Fibroblast of lung (primary cell): ENCODE measurements around the gene SIPA1. TPM values are rescaled to one million over a fixed set of nuclear protein-coding genes. Genes with fewer than 3 reads are reported as not detected.

Source experiments
- DNase-seq, 2 donors: peaks; one replicate each; pipeline versions ENCODE4 v3.0.0 to v3.0.0-alpha.2; 2010; ENCODE audit warnings: low read depth in 2 of 2
- H2AFZ ChIP-seq: 2 replicates; pipeline ENCODE4 v1.5.1; 2012; ENCODE audit warnings: low read length, control low read depth, inconsistent platforms
- H3K27ac ChIP-seq: 2 replicates; pipeline ENCODE4 v1.5.1; 2011; ENCODE audit warnings: low read length, control low read depth; ENCODE audit not compliant: insufficient read depth
- H3K27me3 ChIP-seq: 2 replicates; pipeline ENCODE4 v1.5.1; 2011; ENCODE audit warnings: mild to moderate bottlenecking, low read length; ENCODE audit not compliant: control insufficient read depth, insufficient read depth
- H3K36me3 ChIP-seq: 2 replicates; pipeline ENCODE4 v1.5.1; 2011; ENCODE audit warnings: low read length; ENCODE audit not compliant: control insufficient read depth, insufficient read depth
- H3K4me1 ChIP-seq: 2 replicates; pipeline ENCODE4 v1.5.1; 2011; ENCODE audit warnings: low read length; ENCODE audit not compliant: control insufficient read depth, insufficient read depth; ENCODE audit errors: extremely low read depth
- H3K4me2 ChIP-seq: 2 replicates; pipeline ENCODE4 v1.5.1; 2011; ENCODE audit warnings: low read length, control low read depth; ENCODE audit not compliant: insufficient read depth; ENCODE audit errors: extremely low read depth
- H3K4me3 ChIP-seq, 4 experiments: fragments of 200-600 bp in 1 of 4; sonication (generic) in 1 of 4; replicated peaks in 1 of 4; 2 replicates each; pipeline ENCODE4 v1.5.1; 2011 to 2016; ENCODE audit warnings: low read length in 4 of 4, low read depth in 3 of 4, mild to moderate bottlenecking in 3 of 4, control low read depth in 2 of 4, inconsistent platforms in 1 of 4, mixed read lengths in 1 of 4; ENCODE audit not compliant: insufficient read depth in 1 of 4; ENCODE audit errors: control extremely low read depth in 1 of 4
- H3K79me2 ChIP-seq: 2 replicates; pipeline ENCODE4 v1.5.1; 2012; ENCODE audit warnings: mild to moderate bottlenecking, low read length, inconsistent platforms; ENCODE audit not compliant: control insufficient read depth, insufficient read depth
- H3K9ac ChIP-seq: 2 replicates; pipeline ENCODE4 v1.5.1; 2011; ENCODE audit warnings: mild to moderate bottlenecking, low read length, control low read depth; ENCODE audit not compliant: insufficient read depth
- H3K9me3 ChIP-seq: 2 replicates; pipeline ENCODE4 v1.5.1; 2012; ENCODE audit warnings: low read depth, low read length; ENCODE audit not compliant: control insufficient read depth, insufficient read depth
- H4K20me1 ChIP-seq: 2 replicates; pipeline ENCODE4 v1.5.1; 2011; ENCODE audit warnings: low read length; ENCODE audit not compliant: control insufficient read depth, insufficient read depth; ENCODE audit errors: extremely low read depth
- CTCF ChIP-seq, 2 donors: IDR thresholded peaks in 1 of 2; conservative IDR thresholded peaks in 1 of 2; 1 replicate in 1 of 2; 2 replicates in 1 of 2; pipeline ENCODE4 v1.5.1; 2011 to 2012; ENCODE audit warnings: low read length in 2 of 2, control low read depth in 1 of 2, inconsistent platforms in 1 of 2, low read depth in 1 of 2, mild to moderate bottlenecking in 1 of 2
- EZH2 ChIP-seq: IDR thresholded peaks from 2 replicates; pipeline ENCODE4 v1.5.1; 2012; ENCODE audit warnings: low read length, control low read depth, mild to moderate bottlenecking; ENCODE audit errors: missing control alignments
- polyA plus RNA-seq, 2 donors: library from polyadenylated mRNA; depleted of rRNA in 1 of 2; stranded (reverse) in 1 of 2; unstranded in 1 of 2; fragments of >200 nt; gene quantifications; 2 replicates each; pipeline ENCODE4 v1.2.1, GENCODE V29; 2011 to 2012; ENCODE audit warnings: missing spikeins in 1 of 2
- total RNA-seq: library from RNA; depleted of rRNA; stranded (reverse); fragments of >200 nt; gene quantifications from 2 replicates; pipeline ENCODE4 v1.2.1, GENCODE V29; 2014

SIPA1 gene
- total and polyA plus RNA-seq, 2 donors (not counting 1 experiment from before 2014, with no cell fraction given), result 7.8 to 32.5 TPM

GRCh38 chr11:65606876-65607613, 30.9 kb upstream of the SIPA1 start:
- H3K27ac ChIP-seq, result peak overlapping the region; percentile 69
- no peak overlapping the region for H3K9ac ChIP-seq

DNA sequence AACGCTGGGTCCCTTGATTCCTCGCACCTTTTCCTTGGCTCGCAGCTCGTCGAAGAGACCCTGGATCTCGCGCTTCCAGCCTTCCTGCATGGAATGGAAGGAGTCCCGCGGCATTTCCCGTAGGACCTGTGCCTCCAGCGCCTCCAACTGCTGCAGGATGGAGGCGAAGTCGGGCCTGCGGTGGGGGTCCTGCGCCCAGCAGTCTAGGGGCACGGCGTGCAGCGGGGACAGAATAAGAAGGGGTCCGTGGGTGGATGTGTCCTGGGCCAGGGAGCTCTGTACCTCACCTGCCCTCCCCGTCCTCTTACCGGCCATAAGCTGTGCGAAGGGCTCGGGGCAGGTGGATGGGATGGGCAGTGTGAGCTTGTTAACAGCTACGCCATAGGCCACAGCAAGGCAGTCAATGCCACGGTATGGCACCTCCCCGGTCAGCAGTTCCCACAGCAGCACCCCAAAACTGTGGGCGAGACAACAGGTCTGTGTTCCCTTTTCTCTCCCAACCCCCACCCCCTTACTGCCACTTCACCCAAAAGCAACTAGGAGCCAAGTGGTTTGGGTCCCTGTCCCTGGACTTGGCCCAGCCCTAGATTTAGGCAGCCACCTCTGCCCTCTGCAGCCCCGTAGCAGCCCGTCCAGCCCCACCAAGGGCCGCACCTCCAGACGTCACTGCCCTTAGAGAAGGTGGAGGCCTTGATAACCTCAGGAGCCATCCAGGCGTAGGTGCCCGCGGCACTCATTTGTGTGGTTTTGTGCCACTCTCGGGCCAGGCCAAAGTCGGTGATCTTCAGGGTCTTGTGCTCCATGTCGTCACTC, 30.1 kb upstream of the SIPA1 start:
- Histone ChIP-seq H3K4me3 (peak overlapping the region in 2 of 4 experiments; percentile 19 to 32), H3K9me3 (no peaks in the 10 kb centered on the region)

More at GRCh38 chr11:65606876-65607613, 30.9 kb upstream of the SIPA1 start:
- Histone ChIP-seq H3K4me1 (peaks cover 22% of the 10 kb centered on the region), H3K27me3 (no peaks in the 10 kb centered on the region), H4K20me1 (no peaks in the 10 kb centered on the region), H3K36me3 (peaks cover 27% of the 10 kb centered on the region), H3K79me2 (peaks cover 18% of the 10 kb centered on the region), H3K4me2 (peak overlapping the region; percentile 54), H3K9me3 (no peaks in the 10 kb centered on the region), H3K4me3 (peak overlapping the region in 3 of 4 experiments; percentile 19 to 32 (median 31)), H2AFZ (no peak overlapping the region)
- TF ChIP-seq CTCF (conservative IDR thresholded peaks at IDR 0.05 in 1 of 2, IDR thresholded peaks at IDR 0.05 in 1 of 2; ENCODE audit: low read depth in 1 of 2, low read length in 2 of 2) (no peak), EZH2 (no peak)
- peak; percentile 93 to 97 for DNase-seq

More for the DNA sequence above, 30.1 kb upstream of the SIPA1 start:
- no peaks in the 10 kb centered on the region for H4K20me1 ChIP-seq
- H3K4me1 ChIP-seq, result peaks cover 30% of the 10 kb centered on the region
- peaks cover 27% of the 10 kb centered on the region for H3K36me3 ChIP-seq
- peaks cover 25% of the 10 kb centered on the region for H3K79me2 ChIP-seq
- H3K4me2 ChIP-seq, result peak overlapping the region; percentile 54
- H3K27me3 ChIP-seq, result no peaks in the 10 kb centered on the region
- TF ChIP-seq EZH2, result no peak
- no peak for TF ChIP-seq CTCF (conservative IDR thresholded peaks at IDR 0.05 in 1 of 2, IDR thresholded peaks at IDR 0.05 in 1 of 2; ENCODE audit: low read depth in 1 of 2, low read length in 2 of 2)
- DNase-seq, result no peak
- no peak overlapping the region for H2AFZ ChIP-seq
- H3K27ac ChIP-seq, result peak overlapping the region; percentile 23
- no peak overlapping the region for H3K9ac ChIP-seq
